HG03571 (cell line): ENCODE measurements around the gene GSTP1.
"Not testable (repeated sequence)": the region's sequence is repeated elsewhere in the genome, so short reads cannot be mapped to it uniquely, and the experiment has no call there.

ENCODE experiments used
- ATAC-seq: cut with Tn5 transposase; IDR thresholded peaks from one replicate; pipeline ENCODE4 v1.9.1; 2021; ENCODE audit not compliant: unreplicated experiment

The GSTP1 gene

DNA sequence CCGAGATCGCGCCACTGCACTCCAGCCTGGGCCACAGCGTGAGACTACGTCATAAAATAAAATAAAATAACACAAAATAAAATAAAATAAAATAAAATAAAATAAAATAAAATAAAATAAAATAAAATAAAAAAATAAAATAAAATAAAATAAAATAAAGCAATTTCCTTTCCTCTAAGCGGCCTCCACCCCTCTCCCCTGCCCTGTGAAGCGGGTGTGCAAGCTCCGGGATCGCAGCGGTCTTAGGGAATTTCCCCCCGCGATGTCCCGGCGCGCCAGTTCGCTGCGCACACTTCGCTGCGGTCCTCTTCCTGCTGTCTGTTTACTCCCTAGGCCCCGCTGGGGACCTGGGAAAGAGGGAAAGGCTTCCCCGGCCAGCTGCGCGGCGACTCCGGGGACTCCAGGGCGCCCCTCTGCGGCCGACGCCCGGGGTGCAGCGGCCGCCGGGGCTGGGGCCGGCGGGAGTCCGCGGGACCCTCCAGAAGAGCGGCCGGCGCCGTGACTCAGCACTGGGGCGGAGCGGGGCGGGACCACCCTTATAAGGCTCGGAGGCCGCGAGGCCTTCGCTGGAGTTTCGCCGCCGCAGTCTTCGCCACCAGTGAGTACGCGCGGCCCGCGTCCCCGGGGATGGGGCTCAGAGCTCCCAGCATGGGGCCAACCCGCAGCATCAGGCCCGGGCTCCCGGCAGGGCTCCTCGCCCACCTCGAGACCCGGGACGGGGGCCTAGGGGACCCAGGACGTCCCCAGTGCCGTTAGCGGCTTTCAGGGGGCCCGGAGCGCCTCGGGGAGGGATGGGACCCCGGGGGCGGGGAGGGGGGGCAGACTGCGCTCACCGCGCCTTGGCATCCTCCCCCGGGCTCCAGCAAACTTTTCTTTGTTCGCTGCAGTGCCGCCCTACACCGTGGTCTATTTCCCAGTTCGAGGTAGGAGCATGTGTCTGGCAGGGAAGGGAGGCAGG is at the start of gene GSTP1:
Gene GSTP1 (plus strand): TSS at position 566 of the 958 bp plus-strand sequence. CDS start 32 bp downstream, at position 598.
- ATAC-seq = peak; percentile 51

DNA sequence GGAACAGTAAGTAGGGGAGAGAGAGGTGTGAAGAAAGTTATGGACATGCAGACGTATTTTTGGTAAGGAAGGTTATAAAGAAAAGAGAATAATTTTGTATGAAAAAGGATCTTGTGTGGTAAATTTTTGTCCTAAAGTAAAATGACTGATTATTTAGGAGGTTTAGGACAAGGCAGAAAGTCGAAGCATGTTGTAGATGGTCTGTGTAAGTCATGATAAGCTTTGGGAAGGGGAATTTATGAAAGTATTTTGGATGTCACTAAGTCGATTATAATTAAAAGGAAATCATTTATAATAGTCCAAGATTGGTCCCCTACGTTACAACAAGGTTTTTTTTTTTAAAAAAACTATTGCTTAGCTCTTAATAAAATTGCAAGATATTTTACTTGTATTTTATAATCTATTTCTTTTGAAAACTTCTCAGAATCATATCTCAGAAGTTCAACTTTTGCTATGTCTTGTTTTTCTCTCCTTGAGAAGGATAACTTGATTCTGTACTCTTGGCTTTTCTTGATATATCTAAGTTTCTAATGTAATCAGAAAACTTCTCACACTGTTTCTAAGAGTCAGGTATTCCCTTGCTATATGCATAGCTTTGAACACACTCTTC is 49.4 kb upstream of the GSTP1 start:
- ATAC-seq = no peak

DNA sequence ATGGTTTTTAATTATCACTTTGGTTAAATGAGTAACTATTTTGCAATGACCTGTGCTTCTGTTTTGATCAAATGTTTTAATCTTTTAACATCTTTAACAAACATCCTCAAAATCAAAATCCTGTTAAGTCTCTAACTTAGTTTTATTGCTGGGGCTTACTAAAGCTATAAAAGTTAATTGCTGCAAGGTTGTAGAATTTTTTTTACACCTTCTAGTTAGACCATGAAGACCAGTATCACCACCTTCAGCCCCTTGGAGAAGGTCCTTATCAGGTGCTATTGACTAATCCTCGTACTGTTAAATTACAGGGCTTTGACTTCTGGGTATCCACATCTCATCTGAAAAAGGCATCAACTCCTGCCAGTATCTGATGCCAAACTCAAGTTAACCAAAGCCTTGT is 48.1 kb upstream of the GSTP1 start:
- no peak for ATAC-seq

DNA sequence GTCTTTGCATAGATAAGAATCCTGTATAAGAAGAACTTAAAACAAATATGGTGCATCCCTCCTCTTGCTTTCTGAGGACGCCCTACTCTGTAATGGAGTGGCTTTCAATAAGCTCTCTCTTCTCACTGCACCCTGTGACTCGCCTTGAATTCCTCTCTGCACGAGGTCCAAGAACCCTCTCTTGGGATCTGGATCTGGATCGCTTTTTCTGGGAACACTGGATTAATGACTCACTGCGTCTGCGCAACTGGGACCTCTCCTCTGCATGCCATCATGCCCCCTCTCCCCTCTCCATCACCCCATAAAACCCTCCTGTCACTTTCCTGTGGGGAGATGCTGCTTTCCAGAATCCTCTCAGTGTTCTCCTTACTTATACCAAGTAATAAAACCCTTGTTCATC is 45.3 kb upstream of the GSTP1 start:
- ATAC-seq = no peak

DNA sequence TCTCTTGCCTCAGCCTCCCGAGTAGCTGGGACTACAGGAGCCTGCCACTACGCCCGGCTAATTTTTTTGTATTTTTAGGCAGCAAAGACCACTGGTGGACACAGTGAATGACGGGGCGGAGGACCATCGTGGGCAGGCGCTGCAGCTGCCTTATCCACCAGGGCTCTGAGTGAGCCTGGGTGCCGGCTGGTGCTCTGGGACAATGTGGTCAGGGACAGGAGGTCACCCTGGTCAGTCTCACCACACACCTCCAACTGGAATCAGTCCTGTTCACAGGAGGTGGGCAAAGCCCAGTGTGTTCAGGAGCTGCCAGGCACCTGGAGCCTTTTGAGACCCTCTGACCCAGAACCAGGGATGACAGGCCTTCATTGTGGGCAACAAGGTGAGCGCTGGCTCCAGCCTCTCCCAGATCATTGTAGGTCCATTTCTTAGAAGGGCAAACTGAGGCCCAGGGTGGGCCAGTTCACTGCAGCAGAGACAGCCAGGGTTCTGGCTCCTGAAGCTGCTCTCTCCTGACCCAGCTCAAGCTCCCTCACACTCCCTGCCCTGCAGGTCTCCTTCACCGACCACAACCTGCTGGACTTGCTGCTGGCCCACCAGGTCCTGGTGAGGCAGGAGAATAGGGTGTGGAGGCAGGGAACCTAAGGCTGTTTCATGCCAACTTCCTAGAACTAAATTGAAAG is 44.6 kb upstream of the GSTP1 start:
- ATAC-seq = no peak

DNA sequence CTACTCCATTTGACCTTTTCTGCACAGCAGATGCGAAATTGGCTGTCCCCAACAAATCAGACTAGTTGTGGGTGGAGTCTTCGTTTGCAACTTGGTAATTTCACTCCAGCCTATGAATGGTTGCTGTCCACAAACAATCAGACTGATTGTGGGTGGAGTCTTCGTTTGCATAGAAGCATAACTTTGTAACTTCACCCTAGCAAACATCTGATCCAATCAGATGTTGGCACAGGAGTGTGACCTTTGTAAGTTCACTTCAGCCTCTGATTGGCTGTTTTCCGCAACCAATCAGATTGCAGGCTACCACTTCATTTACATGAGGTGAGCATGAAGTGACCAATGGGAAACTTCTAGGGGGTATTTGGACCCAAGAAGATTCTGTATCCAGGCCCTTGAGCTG is 44.1 kb upstream of the GSTP1 start:
- no peak for ATAC-seq

DNA sequence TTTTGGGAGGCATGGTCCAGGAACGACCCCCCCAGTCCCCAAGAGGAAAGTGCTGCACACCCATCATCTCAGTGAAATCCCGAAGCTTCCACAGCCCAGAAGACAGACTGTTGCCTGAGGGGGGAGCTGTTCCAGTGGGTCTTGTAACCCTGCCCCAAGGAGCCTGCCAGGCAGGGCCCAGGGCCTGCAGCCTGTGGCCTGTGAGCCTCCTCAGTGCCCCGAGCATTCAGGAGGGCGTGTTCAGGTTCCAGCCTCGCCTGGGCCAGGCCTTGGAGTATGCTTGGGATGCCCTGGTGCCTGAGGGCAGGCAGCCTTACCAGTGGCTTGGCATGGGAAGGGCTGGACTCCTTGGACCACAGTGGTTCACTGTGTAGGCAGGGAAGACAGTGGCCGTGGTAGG is 42.4 kb upstream of the GSTP1 start:
- no peak for ATAC-seq

DNA sequence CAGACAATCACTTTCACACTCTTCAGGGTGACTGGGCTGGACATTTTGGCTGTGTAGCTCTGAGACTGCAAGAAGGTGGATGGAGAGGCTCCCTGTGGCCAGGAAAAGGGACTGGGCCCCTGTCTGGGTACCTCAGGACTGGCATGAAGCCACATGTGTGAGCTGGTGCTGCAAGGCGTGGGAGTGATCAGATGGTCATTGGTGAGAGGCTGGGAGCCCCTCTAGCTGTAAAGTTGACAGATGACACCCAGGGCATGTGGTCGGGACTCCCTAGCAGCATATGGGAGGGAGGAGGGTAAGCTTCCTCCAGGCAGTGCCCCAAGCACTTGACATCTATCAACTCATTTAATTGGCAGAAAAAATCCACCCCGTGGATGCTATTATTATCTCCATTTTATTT is 41.4 kb upstream of the GSTP1 start:
- no peak for ATAC-seq

DNA sequence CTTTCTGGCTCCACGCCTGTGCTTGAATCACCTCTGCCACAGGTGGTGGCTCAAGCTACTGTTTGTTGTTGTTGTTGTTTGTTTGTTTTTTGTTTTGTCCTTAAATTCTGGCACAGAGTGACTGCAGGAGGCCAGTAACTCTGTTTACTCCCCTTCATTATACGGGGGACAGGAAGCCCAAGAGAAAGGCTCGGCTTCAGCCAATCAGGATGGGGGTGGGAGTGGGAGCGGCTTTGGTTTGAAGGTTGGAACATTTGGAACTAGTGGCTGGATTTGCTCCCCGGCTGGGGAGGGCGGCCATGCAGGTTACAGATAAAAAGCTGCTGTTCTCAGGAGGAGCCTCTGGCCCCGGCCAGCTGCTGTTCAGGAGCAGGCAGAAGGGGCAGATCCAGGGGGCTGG is 40.6 kb upstream of the GSTP1 start:
- ATAC-seq = no peak

DNA sequence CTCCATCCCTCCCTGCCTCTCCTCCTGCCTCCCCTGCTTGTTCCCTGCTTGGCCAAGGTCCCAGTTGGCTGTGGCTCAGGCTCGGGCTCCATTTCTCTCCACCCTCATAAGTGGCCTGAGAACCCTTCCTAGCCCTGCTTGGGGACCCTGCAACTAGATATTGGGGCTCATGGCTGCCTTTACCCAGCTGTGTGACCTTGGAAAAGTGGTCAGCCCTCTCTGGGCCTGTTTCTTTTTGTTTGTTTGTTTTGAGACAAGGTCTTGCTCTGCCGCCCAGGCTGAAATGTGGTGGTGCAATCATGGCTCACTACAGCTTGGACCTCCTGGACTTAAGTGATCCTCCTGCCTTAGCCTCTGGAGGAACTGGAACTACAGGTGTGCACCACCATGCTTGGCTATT is 40.0 kb upstream of the GSTP1 start:
- ATAC-seq = no peak

DNA sequence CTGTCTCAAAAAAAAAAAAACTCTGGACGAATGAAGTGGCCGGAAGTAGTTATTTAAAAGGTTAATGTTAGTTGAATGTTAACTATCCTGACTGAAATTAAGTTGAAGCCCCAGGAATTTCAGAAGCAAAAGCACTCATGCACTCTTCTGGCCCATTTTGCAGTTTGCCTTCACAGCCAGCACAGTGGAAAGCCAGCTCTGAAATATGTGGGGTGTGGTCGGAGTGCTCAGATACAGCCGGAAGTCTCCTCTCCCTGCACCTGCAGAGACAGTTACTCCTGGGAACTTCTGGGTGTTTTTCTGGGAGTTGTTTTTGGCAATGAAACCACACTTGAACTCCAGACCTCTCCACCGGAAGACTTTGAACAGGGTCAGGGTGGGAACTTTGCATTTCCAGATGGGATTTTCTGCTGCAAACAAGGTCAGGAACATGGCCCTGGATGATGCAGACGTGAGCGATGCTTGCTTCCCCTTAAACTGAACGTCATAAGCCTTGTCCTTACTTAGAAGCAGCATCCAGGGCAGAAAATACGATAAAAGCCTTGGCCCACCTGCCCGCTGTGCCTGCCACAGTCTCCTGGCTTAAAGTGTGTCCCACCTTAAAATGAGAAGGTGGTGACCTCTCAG is 38.9 kb upstream of the GSTP1 start:
- ATAC-seq = no peak

DNA sequence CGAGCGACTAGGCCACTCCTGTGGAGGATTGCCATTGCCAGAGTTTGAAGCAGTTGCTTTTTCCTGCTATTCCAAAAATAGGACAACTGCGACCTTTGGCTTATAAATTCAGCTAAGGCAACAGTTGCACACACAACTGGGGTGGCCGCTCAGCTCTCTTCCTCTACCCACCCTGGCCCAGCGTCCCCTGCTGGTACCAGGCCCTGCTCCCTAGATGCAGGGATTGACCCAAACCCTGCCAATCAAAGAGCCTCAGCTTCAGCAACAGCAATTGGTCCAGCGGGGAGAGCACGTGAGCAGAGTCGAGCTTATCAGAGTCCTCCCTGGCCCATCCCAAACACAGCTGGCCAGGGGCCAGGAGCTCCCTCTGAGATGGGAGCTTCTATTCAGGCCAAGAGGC is 38.3 kb upstream of the GSTP1 start:
- ATAC-seq = no peak

DNA sequence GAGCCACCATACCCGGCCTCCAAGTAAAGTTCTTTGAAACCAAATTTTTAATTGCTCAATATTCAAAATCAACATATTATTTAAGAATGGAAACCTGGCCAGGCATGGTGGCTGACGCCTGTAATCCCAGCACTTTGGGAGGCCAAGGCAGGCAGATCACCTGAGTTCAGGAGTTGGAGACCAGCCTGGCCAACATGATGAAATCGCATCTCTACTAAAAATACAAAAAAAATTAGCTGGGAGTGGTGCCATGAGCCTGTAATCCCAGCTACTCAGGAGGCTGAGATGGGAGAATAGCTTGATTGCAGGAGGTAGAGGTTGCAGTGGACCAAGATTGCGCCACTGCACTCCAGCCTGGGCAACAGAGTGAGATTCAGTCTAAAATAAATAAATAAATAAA is 35.5 kb upstream of the GSTP1 start:
- not testable (repeated sequence) for ATAC-seq

DNA sequence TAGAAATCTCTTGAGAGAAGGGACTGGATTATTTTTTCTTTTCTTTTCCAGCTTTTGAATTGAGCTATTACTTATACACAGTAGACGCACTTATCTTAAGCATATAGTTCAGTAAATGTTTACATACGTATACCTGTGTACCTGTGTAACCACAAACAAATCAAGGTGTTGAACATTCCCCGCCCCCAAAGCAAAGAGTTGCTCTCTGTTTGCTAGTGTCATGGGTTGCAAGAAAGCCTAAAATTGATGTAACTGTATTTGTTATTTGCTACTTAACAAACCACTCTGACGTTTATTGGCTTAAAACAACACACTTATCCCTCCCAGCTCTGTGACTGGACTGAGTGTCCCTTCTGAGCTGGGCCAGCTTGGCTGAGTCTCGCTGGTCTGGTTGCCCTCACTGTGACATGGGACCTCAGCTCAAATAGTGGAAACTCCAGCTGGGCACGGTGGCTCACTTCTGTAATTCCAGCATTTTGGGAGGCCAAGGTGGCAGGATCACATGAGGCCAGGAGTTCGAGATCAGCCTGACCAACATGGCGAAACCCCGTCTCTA is 35.0 kb upstream of the GSTP1 start:
- no peak for ATAC-seq

DNA sequence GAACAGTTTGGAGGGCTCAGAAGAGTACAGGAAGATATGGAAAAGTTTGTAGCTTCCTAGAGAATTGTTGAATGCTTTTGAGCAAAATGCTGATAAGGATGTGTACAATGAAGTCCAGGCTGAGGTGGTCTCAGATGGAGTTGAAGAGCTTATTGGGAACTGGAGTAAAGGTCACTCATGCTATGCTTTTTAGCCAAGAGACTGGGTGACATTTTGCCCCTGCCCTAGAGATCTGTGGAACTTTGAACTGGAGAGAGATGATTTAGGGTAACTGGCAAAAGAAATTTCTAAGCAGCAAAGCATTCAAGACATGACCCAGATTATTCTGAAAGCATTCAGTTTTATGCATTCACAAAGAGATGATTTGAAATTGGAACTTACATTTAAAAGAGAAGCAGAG is 32.5 kb upstream of the GSTP1 start:
- no peak for ATAC-seq

DNA sequence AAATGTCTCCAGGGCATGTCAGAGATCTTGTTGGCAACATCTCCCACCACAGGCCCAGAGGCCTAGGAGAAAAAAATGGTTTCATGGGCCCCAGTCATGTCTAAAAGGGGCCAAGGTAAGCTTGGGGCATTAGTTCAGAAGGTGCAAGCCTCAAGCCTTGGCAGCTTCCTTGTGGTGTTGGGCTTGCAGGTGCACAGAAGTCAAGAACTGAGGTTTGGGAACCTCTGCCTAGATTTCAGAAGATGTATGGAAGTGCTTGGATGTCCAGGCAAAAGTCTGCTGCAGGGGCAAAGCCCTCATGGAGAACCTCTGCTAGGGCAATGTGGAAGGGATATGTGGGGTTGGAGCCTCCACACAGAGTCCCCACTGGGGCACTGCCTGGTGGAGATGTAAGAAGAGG is 31.9 kb upstream of the GSTP1 start:
- not testable (repeated sequence) for ATAC-seq

DNA sequence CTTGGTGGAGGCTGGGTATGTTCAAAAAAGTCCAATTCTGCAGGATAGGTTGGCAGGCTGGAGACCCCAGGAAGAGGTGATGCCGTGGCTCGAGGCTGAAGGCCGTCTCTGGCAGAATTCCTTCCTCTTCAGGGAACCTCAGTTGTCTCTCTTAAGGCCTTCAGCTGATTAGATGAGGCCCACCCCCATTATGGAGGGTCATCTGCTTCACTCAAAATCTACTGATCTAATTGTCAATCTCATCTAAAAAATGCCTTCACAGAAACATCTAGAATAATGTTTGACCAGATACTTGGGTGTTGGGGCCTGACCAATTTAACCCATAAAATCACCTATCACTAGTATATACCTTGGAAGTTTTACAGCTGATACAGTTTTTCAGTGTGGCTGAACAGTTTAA is 27.4 kb upstream of the GSTP1 start:
- no peak for ATAC-seq

DNA sequence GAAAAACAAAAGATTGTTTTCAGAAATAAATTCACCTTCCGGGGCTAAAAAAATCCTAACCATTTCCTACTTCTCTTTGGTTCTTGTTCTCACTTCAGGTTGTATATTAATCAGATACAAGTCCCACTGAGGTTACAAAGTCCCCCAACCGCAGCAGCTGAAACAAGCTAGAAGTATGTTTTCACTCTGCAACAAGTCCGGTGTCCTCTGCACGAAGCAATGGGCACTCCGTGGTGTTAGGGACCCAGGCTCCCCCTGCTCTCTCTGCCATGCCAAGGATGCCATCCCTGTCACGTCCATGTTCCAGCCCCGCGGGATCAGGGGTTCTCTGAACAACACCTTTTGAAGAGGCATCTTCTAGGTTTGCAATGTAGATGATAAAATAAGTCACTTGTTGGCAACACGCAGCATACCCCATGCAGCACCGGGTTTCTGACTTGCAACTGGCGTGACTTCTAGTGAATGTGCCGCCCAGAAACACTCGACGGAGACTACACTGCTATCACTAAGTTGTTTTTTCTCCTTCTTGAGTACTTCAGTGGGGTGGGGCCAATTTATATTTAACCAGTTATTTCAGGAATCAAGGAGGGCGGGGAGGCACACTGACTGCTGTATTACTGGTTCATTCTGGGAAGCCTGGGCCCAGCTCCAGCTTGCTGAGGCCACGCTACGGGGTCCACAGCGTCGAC is 25.4 kb upstream of the GSTP1 start:
- ATAC-seq = no peak

DNA sequence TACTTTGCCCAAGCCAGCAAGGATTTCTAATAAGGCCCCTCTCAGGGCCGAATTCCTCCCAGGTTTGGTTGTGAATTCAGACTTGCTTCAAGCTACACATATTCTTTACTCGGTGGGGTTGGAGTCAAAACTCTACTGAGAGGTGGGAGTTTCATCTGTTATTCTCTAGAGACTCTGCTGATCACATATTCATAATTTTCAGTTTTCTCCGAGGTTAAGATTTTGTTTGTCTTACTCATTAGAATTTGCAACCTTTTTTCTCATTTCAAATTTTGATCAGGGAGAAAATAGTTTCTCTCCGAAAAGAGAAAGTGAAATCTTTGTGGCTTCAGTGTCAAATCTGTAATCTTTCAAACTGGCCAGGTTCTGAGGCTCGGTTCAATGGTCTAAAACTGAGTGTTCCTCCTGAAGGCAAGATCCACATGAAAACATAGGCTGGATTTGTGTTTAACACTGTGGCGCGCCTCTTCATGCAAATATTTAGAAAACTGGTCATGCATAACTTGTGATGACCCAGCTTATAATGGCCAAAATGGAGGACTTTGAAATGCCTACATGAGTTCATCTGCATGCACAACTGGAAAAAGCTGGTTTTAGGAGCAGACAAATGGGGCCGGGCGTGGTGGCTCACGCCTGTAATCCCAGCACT is 21.5 kb upstream of the GSTP1 start:
- ATAC-seq = peak; percentile 55
